ENCODE data around the gene HIVEP3.

Gene HIVEP3

GRCh38 chr1:41719590-41719989, 199.1 kb downstream of the HIVEP3 start:
- no peak for TF ChIP-seq CTCF (IDR thresholded peaks at IDR 0.05)
- Histone ChIP-seq H3K4me3 (no peak overlapping the region), H3K27ac (no peak overlapping the region)
- no peak for DNase-seq (ENCODE audit: low spot score)

- H3K27ac ChIP-seq: no peak overlapping the region
These were observed 199.6 kb downstream of the HIVEP3 start for GRCh38 chr1:41719128-41719527.

GRCh38 chr1:41718497-41718896, 200.2 kb downstream of the HIVEP3 start:
- Histone ChIP-seq H3K4me3 (no peak overlapping the region), H3K27ac (no peak overlapping the region)
- DNase-seq (ENCODE audit: low spot score): no peak
- TF ChIP-seq CTCF (IDR thresholded peaks at IDR 0.05): no peak

More at GRCh38 chr1:41719128-41719527, 199.6 kb downstream of the HIVEP3 start:
- DNase-seq (ENCODE audit: low spot score): no peak
- no peak for TF ChIP-seq CTCF (IDR thresholded peaks at IDR 0.05)
- H3K4me3 ChIP-seq: no peak overlapping the region

- TF ChIP-seq CTCF (IDR thresholded peaks at IDR 0.05): no peak
- H3K4me3 ChIP-seq: no peak overlapping the region
- H3K27ac ChIP-seq: no peak overlapping the region
- no peak for DNase-seq (ENCODE audit: low spot score)
These were observed 202.3 kb downstream of the HIVEP3 start for GRCh38 chr1:41716188-41717130.

- no peak for TF ChIP-seq CTCF (IDR thresholded peaks at IDR 0.05)
- no peak for DNase-seq (ENCODE audit: low spot score)
- H3K27ac ChIP-seq: no peak overlapping the region
- no peak overlapping the region for H3K4me3 ChIP-seq
These were observed 203.2 kb downstream of the HIVEP3 start for GRCh38 chr1:41715441-41716095.

- H3K27ac ChIP-seq: no peak overlapping the region
- H3K4me3 ChIP-seq: no peak overlapping the region
- TF ChIP-seq CTCF (IDR thresholded peaks at IDR 0.05): no peak
- no peak for DNase-seq (ENCODE audit: low spot score)
These were observed 203.9 kb downstream of the HIVEP3 start for GRCh38 chr1:41714638-41715389.

Measured in coronary artery (tissue), 2 donors.